Right atrium auricular region (tissue), 2 donors: Measurements from ENCODE around the gene PDZD2. TPM values are rescaled to one million over a fixed set of nuclear protein-coding genes. Genes with fewer than 3 reads are reported as not detected.

Source experiments
- DNase-seq: peaks from one replicate; pipeline ENCODE4 v3.0.0-alpha.2; 2019; ENCODE audit warnings: low spot score
- H3K27ac ChIP-seq, 2 donors: fragments of 200-600 bp; sonication (generic); 1 replicate in 1 of 2; 2 replicates in 1 of 2; pipeline ENCODE4 v1.5.1; 2016 to 2019
- H3K27me3 ChIP-seq, 2 donors: fragments of 200-600 bp; sonication (generic); one replicate each; pipeline versions ENCODE4 v1.5.1 to v1.6.0; 2017 to 2019
- H3K36me3 ChIP-seq: fragments of 200-600 bp; sonication (generic); one replicate; pipeline ENCODE4 v1.5.1; 2016
- H3K4me1 ChIP-seq, 2 donors: fragments of 200-600 bp; sonication (generic); one replicate each; pipeline versions ENCODE4 v1.5.1 to v1.6.0; 2017 to 2019
- H3K4me3 ChIP-seq, 2 donors: fragments of 200-600 bp; sonication (generic); 1 replicate in 1 of 2; 2 replicates in 1 of 2; pipeline ENCODE4 v1.5.1; 2017 to 2019; ENCODE audit warnings: mild to moderate bottlenecking in 1 of 2, moderate library complexity in 1 of 2
- H3K9me3 ChIP-seq, 2 donors: fragments of 200-600 bp; sonication (generic); one replicate each; pipeline ENCODE4 v1.5.1; 2019
- total RNA-seq, 2 donors: library from RNA; depleted of rRNA; stranded (reverse); fragments of >200 nt; gene quantifications; one replicate each; pipeline ENCODE4 v1.1.0, GENCODE V29; 2016
- TF ChIP-seq, protein P1 (sequence below), 2 donors: fragments of 200-600 bp; sonication (generic); IDR thresholded peaks; one replicate each; pipeline ENCODE4 v1.5.1; 2019; ENCODE audit warnings: antibody characterized with exemption in 2 of 2

The PDZD2 gene
- total RNA-seq, 2 donors from 2014 or later: 79.5 to 86.4 TPM

DNA sequence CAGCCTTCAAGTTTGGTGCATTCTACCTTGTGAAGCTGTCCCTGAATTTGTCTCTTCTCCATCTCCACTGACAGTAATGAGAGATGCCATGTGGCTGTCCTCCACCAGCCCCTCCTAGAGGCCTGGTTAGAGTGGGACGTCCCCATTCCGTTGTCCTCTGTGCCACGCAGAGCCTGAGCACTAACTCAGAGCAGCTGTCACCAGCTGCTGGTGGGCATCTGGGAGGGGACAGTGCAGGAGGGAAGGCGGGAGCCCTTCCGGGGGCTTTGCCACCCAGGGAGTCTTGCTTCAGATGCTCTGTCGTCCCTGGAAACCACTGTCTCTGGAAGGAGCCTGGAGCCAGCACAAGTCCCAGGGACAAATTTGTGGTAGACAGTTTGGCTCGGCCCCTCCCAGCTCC is 78.6 kb downstream of the PDZD2 start:
- Histone ChIP-seq H3K9me3 (no peaks in the 10 kb centered on the region), H3K4me1 (peaks cover 0 to 35% of the 10 kb centered on the region in 2 donors), H3K27ac (no peak overlapping the region), H3K36me3 (no peaks in the 10 kb centered on the region), H3K4me3 (no peak overlapping the region), H3K27me3 (no peaks in the 10 kb centered on the region)
- TF ChIP-seq, protein P1, sequence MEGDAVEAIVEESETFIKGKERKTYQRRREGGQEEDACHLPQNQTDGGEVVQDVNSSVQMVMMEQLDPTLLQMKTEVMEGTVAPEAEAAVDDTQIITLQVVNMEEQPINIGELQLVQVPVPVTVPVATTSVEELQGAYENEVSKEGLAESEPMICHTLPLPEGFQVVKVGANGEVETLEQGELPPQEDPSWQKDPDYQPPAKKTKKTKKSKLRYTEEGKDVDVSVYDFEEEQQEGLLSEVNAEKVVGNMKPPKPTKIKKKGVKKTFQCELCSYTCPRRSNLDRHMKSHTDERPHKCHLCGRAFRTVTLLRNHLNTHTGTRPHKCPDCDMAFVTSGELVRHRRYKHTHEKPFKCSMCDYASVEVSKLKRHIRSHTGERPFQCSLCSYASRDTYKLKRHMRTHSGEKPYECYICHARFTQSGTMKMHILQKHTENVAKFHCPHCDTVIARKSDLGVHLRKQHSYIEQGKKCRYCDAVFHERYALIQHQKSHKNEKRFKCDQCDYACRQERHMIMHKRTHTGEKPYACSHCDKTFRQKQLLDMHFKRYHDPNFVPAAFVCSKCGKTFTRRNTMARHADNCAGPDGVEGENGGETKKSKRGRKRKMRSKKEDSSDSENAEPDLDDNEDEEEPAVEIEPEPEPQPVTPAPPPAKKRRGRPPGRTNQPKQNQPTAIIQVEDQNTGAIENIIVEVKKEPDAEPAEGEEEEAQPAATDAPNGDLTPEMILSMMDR (IDR thresholded peaks at IDR 0.05): no peak
- no peak for DNase-seq

DNA sequence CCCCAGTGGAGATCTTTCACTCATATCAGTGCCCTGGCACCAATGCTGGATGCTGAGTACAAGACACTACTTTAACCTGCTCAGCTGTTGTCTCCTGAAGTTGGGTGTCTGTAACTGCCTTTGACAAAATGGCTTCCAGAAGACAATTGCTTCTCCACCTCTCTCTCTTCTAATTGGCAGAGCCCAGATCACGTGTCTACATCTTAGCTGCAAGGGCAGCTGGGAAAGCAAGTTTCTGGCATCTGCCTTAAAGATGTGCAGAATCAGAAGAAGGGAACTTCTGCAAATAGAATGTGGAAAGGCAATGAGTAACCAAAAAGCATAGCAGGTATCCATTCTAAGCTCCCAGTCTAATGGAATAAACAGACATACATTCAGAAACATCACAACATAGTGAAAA is 81.1 kb downstream of the PDZD2 start:
- Histone ChIP-seq H3K36me3 (no peaks in the 10 kb centered on the region), H3K4me1 (peaks cover 0 to 35% of the 10 kb centered on the region in 2 donors), H3K27ac (no peak overlapping the region), H3K4me3 (no peak overlapping the region), H3K27me3 (no peaks in the 10 kb centered on the region), H3K9me3 (no peaks in the 10 kb centered on the region)
- no peak for DNase-seq
- TF ChIP-seq, protein P1 (IDR thresholded peaks at IDR 0.05): no peak

DNA sequence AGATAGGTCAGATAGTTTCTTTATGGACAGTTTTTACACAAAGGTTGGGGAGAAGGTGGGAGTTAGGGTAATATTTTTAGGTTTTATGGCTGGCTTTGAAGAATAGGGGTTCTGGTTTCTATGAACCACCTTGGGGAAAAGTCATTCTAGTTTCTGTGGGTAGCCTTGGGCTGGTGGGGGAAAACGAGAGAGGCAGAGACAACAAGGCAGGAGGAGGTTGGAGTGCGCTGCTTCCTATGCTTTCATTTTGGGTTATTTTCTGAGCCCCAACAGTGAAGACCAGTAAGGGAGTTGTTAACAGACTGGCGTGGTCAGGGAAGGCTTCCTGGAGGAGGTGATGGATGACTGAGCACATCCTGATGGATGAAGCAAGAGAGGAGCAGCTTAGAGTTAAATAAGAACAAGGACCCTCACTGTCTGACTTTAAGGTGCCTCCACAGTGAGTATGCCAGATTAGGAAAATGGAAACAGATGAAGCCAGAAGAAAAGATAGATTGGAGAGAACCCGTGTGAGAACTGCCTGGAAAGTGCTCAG is 81.9 kb downstream of the PDZD2 start:
- TF ChIP-seq, protein P1 (IDR thresholded peaks at IDR 0.05): no peak
- H3K27me3 ChIP-seq: no peaks in the 10 kb centered on the region
- no peaks in the 10 kb centered on the region for H3K9me3 ChIP-seq
- H3K4me1 ChIP-seq: peaks cover 0 to 36% of the 10 kb centered on the region in 2 donors
- no peaks in the 10 kb centered on the region for H3K36me3 ChIP-seq
- H3K27ac ChIP-seq: no peak overlapping the region
- no peak for DNase-seq
- no peak overlapping the region for H3K4me3 ChIP-seq

DNA sequence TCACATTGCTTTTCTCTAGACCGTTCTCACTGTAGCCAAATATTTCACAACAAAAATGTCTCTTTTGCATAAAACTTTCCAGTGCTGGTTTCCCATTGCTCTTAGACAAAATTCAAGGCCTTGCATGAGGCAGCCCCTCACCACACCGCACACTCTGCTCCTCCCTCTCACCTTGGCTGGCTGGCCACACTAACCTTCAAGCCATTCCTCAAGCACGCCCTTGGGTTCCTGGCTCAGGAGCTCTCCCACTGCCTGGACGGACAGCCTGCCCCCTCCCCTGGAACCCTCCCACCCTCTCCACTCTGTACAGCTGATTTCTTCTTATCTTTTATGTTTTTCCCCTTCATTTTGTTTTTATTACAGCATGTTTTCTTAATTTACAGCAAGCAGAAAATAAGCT is 83.2 kb downstream of the PDZD2 start:
- Histone ChIP-seq H3K4me3 (no peak overlapping the region), H3K9me3 (no peaks in the 10 kb centered on the region)
- TF ChIP-seq, protein P1 (IDR thresholded peaks at IDR 0.05): no peak

DNA sequence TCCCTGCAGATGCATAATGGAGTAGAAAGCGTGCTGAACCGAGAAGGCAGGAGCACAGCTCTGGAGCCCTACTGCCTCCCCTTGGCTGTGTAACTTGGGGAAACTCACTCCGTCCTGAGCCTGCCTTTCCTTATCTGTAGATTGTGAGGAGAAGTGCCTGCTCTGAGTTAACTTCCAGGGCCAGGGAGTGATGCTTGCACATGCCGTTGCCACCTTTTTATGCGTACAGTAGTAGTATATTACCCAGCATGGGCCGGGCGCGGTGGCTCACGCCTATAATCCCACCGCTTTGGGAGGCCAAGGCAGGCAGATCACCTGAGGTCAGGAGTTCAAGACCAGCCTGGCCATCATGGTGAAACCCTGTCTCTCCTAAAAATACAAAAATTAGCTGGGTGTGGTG is 87.1 kb downstream of the PDZD2 start:
- no peaks in the 10 kb centered on the region for H3K9me3 ChIP-seq
- H3K27me3 ChIP-seq: no peaks in the 10 kb centered on the region
- peaks cover 0 to 39% of the 10 kb centered on the region in 2 donors for H3K4me1 ChIP-seq
- no peak for DNase-seq
- H3K36me3 ChIP-seq: no peaks in the 10 kb centered on the region
- TF ChIP-seq, protein P1 (IDR thresholded peaks at IDR 0.05): no peak
- H3K27ac ChIP-seq: peak overlapping the region in 1 of 2 donors; percentile 79
- H3K4me3 ChIP-seq: no peak overlapping the region

More for the DNA sequence above, 83.2 kb downstream of the PDZD2 start:
- Histone ChIP-seq H3K36me3 (no peaks in the 10 kb centered on the region), H3K27me3 (no peaks in the 10 kb centered on the region), H3K4me1 (peaks cover 0 to 48% of the 10 kb centered on the region in 2 donors), H3K27ac (no peak overlapping the region)
- DNase-seq: no peak

DNA sequence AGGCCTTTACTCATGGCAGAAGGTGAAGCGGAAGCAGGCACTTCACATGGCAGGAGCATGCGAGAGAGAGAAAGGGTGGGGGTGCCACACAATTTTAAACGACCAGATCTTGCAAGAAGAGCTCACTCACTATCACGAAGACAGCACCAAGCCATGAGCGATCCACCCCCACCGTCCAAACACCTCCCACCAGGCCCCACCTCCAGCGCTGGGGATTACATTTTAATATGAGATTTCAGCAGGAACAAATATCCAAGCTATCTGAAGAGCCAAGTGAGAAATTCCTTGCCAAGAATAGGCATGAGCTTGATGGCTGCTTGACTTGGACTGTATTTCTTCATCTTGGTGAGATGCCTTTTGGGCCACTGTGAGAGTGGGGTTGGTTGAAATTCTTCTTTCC is 88.0 kb downstream of the PDZD2 start:
- DNase-seq: no peak
- peak overlapping the region in 1 of 2 donors; percentile 79 for H3K27ac ChIP-seq

More for the DNA sequence above, 88.0 kb downstream of the PDZD2 start:
- TF ChIP-seq, protein P1 (IDR thresholded peaks at IDR 0.05): no peak
- peaks cover 0 to 41% of the 10 kb centered on the region in 2 donors for H3K4me1 ChIP-seq
- H3K9me3 ChIP-seq: no peaks in the 10 kb centered on the region
- H3K36me3 ChIP-seq: no peaks in the 10 kb centered on the region
- H3K27me3 ChIP-seq: no peaks in the 10 kb centered on the region
- no peak overlapping the region for H3K4me3 ChIP-seq
